ENCODE measurements around the gene GOLM1.

DNA sequence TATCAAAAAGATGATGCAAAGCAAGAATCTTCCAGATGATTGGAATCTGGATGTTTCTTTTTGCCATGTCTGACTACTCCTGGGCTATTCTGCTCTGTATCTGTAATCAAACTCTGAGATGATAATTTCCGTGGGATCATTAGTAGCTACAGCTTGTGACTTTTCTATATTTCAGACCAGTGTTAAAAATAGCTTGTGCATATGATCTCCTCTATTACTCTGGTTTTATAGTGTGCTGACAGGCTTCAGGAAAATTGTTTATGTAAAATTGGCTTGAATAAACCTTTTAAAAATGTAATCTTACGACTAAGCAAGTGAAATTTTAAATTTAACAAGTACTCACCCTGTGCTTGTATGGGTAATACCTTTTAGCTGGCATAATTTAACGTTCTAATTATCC, 118.0 kb downstream of the GOLM1 start:
- TF ChIP-seq EZH2 (IDR thresholded peaks at IDR 0.05) (no peak), POLR2AphosphoS5 (IDR thresholded peaks at IDR 0.05; ENCODE audit: borderline replicate concordance, low read depth, low read length) (no peak), FOXP2 (optimal IDR thresholded peaks at IDR 0.05; ENCODE audit: control extremely low read depth, extremely low read length, insufficient read depth) (no peak)
